Measurements from ENCODE around the gene OR2Z1.

DNA sequence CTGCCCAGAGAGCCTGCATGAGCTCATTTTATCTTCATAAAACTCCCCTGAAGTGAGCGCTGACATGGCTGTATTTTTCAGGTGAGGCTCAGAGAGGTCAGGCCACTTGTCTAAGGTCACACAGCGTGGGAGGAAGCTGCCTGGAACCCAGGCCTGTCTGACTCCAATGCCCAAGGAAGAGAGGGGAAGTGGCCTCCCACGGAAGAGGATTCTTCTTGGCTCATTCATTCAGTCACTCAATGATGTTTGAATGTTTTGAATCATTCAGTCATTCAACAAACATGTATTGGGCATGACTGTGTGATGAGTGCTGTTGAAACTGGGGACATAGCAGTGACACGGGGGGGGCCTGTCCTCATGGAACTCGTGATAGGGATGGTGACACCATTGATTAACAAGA lies 34.9 kb upstream of the OR2Z1 start:
- TF ChIP-seq, protein P1, sequence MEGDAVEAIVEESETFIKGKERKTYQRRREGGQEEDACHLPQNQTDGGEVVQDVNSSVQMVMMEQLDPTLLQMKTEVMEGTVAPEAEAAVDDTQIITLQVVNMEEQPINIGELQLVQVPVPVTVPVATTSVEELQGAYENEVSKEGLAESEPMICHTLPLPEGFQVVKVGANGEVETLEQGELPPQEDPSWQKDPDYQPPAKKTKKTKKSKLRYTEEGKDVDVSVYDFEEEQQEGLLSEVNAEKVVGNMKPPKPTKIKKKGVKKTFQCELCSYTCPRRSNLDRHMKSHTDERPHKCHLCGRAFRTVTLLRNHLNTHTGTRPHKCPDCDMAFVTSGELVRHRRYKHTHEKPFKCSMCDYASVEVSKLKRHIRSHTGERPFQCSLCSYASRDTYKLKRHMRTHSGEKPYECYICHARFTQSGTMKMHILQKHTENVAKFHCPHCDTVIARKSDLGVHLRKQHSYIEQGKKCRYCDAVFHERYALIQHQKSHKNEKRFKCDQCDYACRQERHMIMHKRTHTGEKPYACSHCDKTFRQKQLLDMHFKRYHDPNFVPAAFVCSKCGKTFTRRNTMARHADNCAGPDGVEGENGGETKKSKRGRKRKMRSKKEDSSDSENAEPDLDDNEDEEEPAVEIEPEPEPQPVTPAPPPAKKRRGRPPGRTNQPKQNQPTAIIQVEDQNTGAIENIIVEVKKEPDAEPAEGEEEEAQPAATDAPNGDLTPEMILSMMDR (IDR thresholded peaks at IDR 0.05): no peak
- TF ChIP-seq KDM1A (IDR thresholded peaks at IDR 0.05; ENCODE audit: low read depth) (no peak), CHD2 (IDR thresholded peaks at IDR 0.05; ENCODE audit: low read length, partially characterized antibody) (no peak), POLR2A (IDR thresholded peaks at IDR 0.05; ENCODE audit: low read length) (no peak), ZFP36 (IDR thresholded peaks at IDR 0.05; ENCODE audit: borderline replicate concordance, partially characterized antibody) (no peak), RAD21 (conservative IDR thresholded peaks at IDR 0.05 in 1 of 2, IDR thresholded peaks at IDR 0.05 in 1 of 2) (no peak), ZNF302 (CRISPR knock-in tag; IDR thresholded peaks at IDR 0.05) (no peak), BHLHE40 (IDR thresholded peaks at IDR 0.05; ENCODE audit: low read depth, low read length) (no peak), CEBPB (IDR thresholded peaks at IDR 0.05) (no peak), CBX8 (IDR thresholded peaks at IDR 0.05) (no peak), HDAC2 (IDR thresholded peaks at IDR 0.05) (no peak)
- TF ChIP-seq, protein P2, sequence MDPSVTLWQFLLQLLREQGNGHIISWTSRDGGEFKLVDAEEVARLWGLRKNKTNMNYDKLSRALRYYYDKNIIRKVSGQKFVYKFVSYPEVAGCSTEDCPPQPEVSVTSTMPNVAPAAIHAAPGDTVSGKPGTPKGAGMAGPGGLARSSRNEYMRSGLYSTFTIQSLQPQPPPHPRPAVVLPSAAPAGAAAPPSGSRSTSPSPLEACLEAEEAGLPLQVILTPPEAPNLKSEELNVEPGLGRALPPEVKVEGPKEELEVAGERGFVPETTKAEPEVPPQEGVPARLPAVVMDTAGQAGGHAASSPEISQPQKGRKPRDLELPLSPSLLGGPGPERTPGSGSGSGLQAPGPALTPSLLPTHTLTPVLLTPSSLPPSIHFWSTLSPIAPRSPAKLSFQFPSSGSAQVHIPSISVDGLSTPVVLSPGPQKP (IDR thresholded peaks at IDR 0.05; ENCODE audit: low read depth, low read length): no peak
- TF ChIP-seq, protein P3, sequence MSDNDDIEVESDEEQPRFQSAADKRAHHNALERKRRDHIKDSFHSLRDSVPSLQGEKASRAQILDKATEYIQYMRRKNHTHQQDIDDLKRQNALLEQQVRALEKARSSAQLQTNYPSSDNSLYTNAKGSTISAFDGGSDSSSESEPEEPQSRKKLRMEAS (IDR thresholded peaks at IDR 0.05): no peak
- TF ChIP-seq, protein P4, sequence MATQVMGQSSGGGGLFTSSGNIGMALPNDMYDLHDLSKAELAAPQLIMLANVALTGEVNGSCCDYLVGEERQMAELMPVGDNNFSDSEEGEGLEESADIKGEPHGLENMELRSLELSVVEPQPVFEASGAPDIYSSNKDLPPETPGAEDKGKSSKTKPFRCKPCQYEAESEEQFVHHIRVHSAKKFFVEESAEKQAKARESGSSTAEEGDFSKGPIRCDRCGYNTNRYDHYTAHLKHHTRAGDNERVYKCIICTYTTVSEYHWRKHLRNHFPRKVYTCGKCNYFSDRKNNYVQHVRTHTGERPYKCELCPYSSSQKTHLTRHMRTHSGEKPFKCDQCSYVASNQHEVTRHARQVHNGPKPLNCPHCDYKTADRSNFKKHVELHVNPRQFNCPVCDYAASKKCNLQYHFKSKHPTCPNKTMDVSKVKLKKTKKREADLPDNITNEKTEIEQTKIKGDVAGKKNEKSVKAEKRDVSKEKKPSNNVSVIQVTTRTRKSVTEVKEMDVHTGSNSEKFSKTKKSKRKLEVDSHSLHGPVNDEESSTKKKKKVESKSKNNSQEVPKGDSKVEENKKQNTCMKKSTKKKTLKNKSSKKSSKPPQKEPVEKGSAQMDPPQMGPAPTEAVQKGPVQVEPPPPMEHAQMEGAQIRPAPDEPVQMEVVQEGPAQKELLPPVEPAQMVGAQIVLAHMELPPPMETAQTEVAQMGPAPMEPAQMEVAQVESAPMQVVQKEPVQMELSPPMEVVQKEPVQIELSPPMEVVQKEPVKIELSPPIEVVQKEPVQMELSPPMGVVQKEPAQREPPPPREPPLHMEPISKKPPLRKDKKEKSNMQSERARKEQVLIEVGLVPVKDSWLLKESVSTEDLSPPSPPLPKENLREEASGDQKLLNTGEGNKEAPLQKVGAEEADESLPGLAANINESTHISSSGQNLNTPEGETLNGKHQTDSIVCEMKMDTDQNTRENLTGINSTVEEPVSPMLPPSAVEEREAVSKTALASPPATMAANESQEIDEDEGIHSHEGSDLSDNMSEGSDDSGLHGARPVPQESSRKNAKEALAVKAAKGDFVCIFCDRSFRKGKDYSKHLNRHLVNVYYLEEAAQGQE (IDR thresholded peaks at IDR 0.05): no peak

Measured in A549 (cell line).